Uterus (tissue), 2 donors: ENCODE measurements around the gene PRSS8.

Experiments
- CTCF ChIP-seq, 4 experiments: fragments of 200-600 bp in 2 of 4; fragments of 450-650 bp in 2 of 4; sonication (generic) in 2 of 4; IDR thresholded peaks; one replicate each; pipeline ENCODE4 v1.5.1; 2016 to 2019; ENCODE audit warnings: antibody characterized with exemption in 4 of 4, mild to moderate bottlenecking in 2 of 4, moderate library complexity in 1 of 4
- POLR2A ChIP-seq, 2 donors: fragments of 450-650 bp; IDR thresholded peaks; one replicate each; pipeline ENCODE4 v1.6.1; 2016; ENCODE audit warnings: antibody characterized with exemption in 2 of 2, mild to moderate bottlenecking in 1 of 2, moderate library complexity in 1 of 2

GRCh38 chr16:31130899-31131298 lies 4.6 kb downstream of the PRSS8 start:
- TF ChIP-seq POLR2A (IDR thresholded peaks at IDR 0.05), result no peak
- no peak for TF ChIP-seq CTCF (IDR thresholded peaks at IDR 0.05)
